Stimulated activated naive CD4-positive, alpha-beta T cell treated with Interleukin-2 at 50 U/mL for 16 hours (primary cell): ENCODE data around the gene MNDA.

Source experiments
- DNase-seq: peaks from one replicate; lab custom pipeline; 2025; lab: John Stamatoyannopoulos, UW

The MNDA gene

GRCh38 chr1:158830904-158831507, at the start of gene MNDA:
Gene MNDA (plus strand): TSS chr1:158831351. CDS start chr1:158842154, 10,803 bp downstream.
- no peak for DNase-seq

- no peak for DNase-seq
These were observed 37.5 kb upstream of the MNDA start for GRCh38 chr1:158793604-158794003.

DNA sequence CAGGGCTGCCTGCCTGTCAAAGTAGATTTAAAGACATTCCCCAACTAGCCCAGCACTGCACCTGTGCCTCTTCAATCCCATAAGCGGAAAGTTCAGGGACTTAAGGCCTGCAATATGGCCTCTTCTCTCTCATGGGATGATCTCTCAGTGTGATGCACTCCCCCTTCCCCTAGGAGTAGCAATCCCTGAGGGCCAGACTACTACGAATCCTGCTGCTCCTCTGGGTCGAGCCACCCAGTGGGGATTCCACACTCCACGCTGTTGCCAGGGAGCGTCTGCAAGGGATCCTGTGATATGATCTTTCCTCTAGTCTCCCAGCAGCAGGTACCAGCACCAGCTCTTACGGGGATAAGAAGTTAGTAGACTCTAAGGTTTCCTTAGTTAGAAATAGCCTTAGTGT, 36.9 kb upstream of the MNDA start:
- DNase-seq: no peak

DNA sequence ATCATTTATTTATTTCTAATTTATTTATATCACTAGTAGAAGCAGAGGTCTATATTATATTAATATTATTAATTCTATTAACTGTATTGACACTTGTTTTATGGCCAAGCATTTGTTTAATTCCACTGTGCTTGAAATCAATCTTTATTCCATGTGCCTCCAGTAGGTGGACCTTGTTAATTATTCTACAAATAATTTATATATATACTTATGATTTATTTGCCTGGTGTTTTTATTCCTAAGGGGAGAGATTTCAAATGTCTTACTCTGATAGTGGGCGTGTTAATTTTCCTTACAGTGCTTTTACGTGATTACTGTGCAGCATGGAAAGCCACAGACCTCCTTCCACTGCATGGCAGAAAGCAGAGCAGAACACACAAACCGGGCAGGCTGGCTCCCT, 32.6 kb upstream of the MNDA start:
- DNase-seq: no peak

DNA sequence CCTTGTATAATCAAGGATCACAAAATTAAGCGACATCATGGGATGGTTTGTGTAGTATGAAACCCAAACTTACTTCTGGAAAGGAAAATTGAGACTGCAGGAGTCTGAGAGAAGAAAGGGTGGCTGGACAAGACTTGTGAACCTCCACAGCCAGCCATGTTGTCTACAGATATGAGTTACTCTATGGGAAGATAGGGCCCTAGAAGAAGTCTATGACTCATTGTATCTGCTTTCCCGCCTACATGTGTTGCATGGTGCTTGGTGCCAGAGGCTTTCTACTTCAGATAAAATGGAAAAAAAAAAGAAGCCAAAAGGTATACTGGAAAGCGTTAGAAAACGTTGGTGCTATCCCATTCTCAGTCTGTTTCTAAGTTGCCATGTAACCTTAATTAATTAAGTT, 31.5 kb upstream of the MNDA start:
- no peak for DNase-seq

DNA sequence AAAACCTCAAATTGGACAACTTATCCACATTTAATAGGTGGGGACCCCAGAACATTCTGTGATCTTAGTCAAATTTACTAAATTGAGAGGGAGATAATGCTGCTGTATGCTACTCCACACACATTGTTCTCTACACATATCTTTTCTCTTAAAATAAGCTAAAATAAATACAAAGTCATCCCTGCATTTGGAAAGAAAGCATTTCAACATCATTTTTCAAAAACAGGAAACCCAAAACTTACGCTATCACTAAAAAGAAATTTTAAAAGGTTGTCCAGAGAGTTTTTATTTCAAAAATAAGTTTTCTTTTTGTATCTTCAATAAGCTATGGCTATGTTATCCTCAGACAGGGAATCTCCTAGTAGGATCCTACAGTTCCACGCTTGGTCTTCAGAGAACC, 30.6 kb upstream of the MNDA start:
- DNase-seq: no peak

DNA sequence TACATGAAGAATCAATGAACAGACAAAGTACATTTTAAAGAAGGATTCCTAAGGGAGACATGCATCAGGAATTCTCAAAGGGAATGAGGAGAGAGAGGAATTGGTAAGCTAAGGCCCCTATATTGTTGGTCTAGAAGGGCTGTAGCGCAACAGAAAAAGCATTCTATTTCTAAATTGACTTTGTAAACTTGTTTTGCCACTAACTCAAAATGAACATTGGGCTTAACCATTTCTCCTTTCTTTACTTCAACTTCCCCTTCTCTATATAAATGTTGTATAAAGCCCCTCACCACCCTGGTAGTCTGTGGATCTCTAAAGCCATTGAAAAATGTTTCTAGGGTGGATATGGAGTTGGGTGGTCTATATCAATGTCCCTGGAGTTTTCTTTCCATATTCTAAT, 29.8 kb upstream of the MNDA start:
- no peak for DNase-seq

GRCh38 chr1:158803678-158804077, 27.5 kb upstream of the MNDA start:
- no peak for DNase-seq

DNA sequence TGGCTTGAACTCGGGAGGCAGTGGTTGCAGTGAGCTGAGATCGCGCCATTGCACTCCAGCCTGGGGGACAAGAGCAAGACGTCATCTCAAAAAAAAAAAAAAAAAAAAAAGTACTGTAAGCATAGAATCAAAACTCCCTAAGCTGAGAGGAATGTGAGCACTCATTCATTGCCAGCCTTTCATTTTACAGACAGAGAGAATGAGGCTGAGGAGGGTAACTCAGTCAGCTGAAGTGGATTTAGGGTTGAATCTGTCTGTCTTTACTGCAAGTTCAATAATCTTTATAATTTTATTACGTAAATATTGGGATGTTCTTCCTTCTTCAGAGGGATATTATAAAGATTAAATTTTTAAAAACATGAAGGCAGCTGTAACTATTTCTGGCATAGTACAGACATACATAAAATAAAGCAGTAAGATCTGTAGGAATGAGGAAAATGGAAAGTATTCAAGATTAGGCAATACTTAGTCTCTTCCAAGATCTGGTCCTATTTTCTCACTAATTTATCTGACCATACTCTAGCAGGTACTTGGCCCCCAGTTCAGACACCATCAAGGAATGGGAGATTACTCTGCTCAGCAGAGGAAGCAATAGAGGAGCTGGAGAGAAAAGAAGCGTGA, 24.1 kb upstream of the MNDA start:
- DNase-seq: no peak

DNA sequence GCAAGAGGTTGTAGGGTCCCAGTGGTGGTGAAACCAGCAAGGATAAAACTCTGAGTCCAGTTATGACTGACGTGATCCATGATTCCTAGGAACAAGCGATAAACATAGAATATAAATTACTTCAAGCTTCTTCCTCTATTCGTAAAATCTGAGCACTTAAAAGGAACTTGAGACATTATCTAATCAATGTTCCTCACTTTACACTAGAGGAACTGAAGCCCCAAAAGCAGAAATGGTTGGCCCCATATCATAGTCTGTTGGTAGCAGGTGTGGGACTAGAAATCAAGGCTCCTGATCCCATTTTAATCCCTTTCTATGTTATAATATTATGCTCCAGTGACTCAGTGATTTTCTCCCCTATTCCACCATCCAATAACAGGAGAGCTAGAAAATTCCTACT, 21.9 kb upstream of the MNDA start:
- no peak for DNase-seq

DNA sequence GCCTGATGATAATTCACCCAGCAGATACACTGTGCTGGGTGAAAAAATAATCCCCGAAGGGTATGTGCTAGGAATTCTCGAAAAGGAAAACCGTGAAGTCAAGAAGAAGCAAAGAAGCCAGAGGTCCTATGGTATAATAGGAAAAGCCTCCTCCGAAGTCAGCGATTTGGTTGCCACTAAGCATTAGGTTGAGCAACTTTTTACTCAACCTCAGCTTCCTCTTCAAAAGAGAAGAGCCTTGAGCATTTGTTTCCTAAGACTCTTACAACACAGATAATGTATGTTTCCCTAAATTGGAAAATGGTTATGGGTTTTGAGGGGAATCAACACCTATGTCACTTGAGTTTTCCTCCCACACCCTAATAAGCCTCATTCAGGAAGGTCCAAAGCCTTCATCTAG, 21.3 kb upstream of the MNDA start:
- DNase-seq: no peak

- no peak for DNase-seq
These were observed 20.8 kb upstream of the MNDA start for GRCh38 chr1:158810311-158810710.

GRCh38 chr1:158812336-158812735, 18.8 kb upstream of the MNDA start:
- no peak for DNase-seq

DNA sequence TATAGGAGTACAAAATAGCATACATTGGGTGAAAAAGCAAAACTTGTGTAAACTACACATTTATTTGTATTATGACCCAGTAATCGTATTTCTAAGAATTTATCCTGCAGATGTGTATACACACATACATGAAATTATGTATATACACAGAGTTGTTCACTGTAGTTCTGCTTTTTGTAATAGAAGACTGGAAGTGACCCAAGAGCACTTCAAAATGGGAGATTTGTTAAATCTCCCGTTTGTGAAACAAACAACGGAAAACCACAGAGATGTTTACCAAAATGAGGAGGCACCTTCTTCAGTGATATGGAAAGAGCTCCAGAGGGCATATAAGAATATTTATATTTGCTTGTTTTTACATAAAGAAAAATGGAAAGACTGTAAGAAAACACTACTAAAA, 18.0 kb upstream of the MNDA start:
- DNase-seq: no peak

GRCh38 chr1:158814970-158815369, 16.2 kb upstream of the MNDA start:
- DNase-seq: no peak

- no peak for DNase-seq
These were observed 12.6 kb upstream of the MNDA start for GRCh38 chr1:158818560-158818959.

GRCh38 chr1:158818975-158819431, 12.1 kb upstream of the MNDA start:
- DNase-seq: no peak

GRCh38 chr1:158819461-158820443, 11.4 kb upstream of the MNDA start:
- no peak for DNase-seq

GRCh38 chr1:158821723-158822122, 9.4 kb upstream of the MNDA start:
- DNase-seq: no peak

DNA sequence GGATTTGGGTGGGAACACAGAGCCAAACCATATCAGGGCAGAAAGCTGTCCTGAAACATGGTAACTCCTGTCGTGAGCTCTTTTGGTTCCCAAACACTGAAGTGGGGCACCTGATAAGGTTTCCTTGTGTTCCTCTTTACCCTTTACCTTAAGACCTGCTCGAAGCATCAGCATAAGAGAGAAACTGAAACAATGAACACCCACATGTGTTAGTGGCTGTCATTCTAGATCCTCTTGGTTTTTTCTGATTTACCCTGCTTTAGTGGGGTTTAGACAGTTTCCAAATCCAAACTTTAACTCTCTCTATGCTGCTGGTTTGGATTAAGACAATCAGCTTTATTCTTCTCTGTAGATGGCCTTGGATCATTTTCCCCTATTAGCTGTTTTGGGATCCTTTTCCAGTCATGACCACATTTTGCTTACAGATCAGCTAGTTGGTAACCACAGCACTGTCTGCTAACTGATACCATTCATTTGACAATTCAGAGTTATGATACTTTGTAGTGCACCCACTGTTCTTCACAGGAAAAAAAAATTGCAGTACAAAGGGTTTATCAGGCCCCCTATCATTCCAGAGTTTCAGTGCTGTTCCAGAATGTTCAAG, 975 bp upstream of the MNDA start:
- no peak for DNase-seq

DNA sequence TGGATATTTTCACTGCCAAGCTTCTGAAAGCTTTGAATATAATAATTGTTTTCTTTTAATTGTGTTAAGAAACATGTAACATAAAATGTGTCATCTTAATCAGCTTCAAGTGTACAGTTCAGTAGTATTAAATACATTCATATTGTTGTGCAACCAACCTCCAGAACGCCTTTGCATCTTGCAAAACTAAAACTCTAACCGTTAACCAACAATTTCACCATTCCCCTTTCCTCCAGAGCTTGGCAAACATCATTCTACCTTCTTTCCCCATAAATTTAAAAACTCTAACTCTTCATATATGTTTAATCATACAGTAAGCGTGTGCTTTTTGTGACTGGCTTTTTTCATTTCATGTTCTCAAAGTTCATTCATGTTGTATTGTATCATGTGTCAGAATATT, 2.1 kb downstream of the MNDA start:
- no peak for DNase-seq

- DNase-seq: no peak
These were observed 4.9 kb downstream of the MNDA start for GRCh38 chr1:158836038-158836437.

DNA sequence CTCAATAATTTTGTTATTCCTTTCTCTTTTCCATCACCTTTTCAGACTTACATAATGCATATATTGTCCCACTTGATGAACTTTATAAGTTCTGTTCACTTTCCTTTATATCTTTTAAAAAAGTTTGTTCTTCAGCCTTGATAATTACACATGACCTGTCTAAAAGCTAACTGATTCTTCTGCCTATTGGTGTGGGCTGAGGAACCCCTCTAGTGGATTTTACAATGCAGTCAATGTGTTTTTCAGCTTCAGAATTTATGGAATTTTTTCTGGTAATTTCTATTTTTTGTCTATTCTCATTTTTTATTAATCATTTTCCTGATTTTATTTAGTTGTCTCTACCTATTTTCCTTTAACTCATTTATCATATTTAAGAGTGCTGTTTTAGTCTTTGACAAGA, 7.5 kb downstream of the MNDA start:
- DNase-seq: no peak
